Skeletal muscle satellite cell (primary cell): Measurements from ENCODE around the gene TSHZ2.

Source experiments
- H3K27me3 ChIP-seq: 2 replicates; pipeline ENCODE4 v1.7.0; 2013; ENCODE audit warnings: low read length; ENCODE audit not compliant: control insufficient read depth, insufficient read depth
- H3K36me3 ChIP-seq: 2 replicates; pipeline ENCODE4 v1.7.0; 2013; ENCODE audit warnings: mild to moderate bottlenecking, control low read depth, low read length; ENCODE audit not compliant: insufficient read depth
- H3K4me1 ChIP-seq: 2 replicates; pipeline ENCODE4 v1.7.0; 2013; ENCODE audit warnings: low read length; ENCODE audit not compliant: control insufficient read depth, insufficient read depth
- H3K4me2 ChIP-seq: 2 replicates; pipeline ENCODE4 v1.7.0; 2013; ENCODE audit warnings: mild to moderate bottlenecking, low read length
- H3K4me3 ChIP-seq: 2 replicates; pipeline ENCODE4 v1.7.0; 2013; ENCODE audit warnings: low read length
- H3K9ac ChIP-seq: 2 replicates; pipeline ENCODE4 v1.7.0; 2013; ENCODE audit warnings: mild to moderate bottlenecking, low read depth, low read length, moderate library complexity
- H3K9me3 ChIP-seq: replicated peaks from 2 replicates; pipeline ENCODE4 v1.7.0; 2013; ENCODE audit warnings: mild to moderate bottlenecking, control low read depth, low read length

The TSHZ2 gene

DNA sequence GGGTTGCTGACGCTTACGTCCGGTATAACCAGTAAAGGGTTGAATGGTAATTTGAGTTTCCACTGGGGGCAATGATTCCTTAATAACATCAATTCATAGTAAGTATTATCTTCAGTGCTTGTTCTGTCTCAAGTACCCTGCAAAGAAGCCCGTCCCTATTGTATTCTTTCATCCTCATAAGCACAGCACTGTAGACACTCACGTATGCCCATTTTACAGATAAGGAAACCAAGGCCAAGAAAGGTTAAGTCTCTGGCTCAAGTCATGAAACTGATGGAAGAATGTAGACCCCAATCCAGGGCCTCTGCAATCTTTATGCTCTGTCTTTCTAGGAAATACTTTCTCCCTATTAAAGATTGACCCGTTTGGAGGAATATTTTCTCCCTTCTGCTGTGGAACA, 370.3 kb downstream of the TSHZ2 start:
- Histone ChIP-seq H3K9ac (no peak overlapping the region), H3K27me3 (no peaks in the 10 kb centered on the region), H3K4me1 (no peaks in the 10 kb centered on the region), H3K4me2 (no peak overlapping the region), H3K36me3 (no peaks in the 10 kb centered on the region), H3K4me3 (no peak overlapping the region), H3K9me3 (no peaks in the 10 kb centered on the region)

GRCh38 chr20:53343448-53343847, 371.3 kb downstream of the TSHZ2 start:
- no peak overlapping the region for H3K4me2 ChIP-seq
- H3K27me3 ChIP-seq: no peaks in the 10 kb centered on the region
- no peaks in the 10 kb centered on the region for H3K36me3 ChIP-seq
- H3K9ac ChIP-seq: no peak overlapping the region
- no peaks in the 10 kb centered on the region for H3K4me1 ChIP-seq
- H3K9me3 ChIP-seq: no peaks in the 10 kb centered on the region
- H3K4me3 ChIP-seq: no peak overlapping the region

DNA sequence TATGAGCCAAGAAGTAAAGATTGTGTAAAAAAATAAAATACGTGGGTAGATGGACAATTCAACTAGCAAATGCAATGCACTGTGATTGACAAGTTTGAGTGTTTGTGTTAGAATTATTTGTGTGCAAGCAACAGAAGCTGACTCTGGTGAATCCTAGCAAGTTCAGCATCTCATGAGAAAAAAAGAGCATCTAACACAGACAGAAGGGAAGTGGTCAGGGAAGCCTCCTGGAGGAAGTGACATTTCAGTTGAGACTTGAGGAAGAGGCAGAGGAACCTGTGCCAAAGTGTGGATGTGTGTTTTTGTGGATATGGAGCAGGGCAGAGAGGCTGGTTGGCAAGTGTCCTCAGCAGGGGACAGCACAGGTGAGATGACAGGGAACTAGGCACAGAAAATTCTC, 372.7 kb downstream of the TSHZ2 start:
- Histone ChIP-seq H3K36me3 (no peaks in the 10 kb centered on the region), H3K4me3 (no peak overlapping the region), H3K9ac (no peak overlapping the region), H3K27me3 (no peaks in the 10 kb centered on the region), H3K4me1 (no peaks in the 10 kb centered on the region), H3K9me3 (no peaks in the 10 kb centered on the region), H3K4me2 (no peak overlapping the region)

DNA sequence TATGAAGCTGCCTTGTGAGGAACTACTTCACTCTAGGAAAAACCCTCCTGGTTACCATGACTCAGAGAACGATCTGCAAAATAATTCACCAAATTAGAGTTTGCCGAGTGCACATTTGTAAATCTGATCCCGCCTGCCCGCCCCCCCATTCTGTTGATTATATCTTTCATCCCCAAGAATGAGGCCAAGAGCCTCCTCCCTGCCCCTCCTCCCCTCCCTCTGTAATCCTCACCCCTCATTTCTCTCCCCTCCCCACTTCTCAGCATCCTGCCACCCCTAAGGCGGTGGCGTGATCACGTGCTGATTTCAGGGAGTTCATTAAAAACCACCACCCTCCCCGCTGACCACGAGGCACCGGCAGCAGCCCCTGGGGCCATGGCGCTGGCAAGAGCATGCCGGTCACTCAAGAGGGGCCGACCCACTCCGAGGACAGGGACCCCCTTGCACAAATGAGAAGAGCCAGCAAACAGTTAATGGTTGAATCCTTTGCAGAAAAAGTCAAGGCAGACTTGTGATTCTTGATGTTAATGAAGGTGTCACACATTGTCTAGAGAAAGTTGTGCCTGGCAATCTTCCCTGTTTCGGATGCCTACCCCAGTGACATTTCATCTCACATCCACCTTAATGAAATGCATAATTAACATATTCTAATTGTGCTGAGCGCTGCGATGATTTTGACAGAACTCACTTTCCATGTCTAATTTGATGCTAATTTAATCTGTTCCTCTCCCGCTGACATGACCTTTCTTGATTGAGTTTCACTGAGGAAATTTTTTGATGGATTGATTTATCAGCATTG, 373.6 kb downstream of the TSHZ2 start:
- H3K27me3 ChIP-seq: no peaks in the 10 kb centered on the region
- H3K36me3 ChIP-seq: no peaks in the 10 kb centered on the region
- H3K4me1 ChIP-seq: no peaks in the 10 kb centered on the region
- no peaks in the 10 kb centered on the region for H3K9me3 ChIP-seq
- H3K9ac ChIP-seq: no peak overlapping the region
- H3K4me3 ChIP-seq: no peak overlapping the region
- no peak overlapping the region for H3K4me2 ChIP-seq

GRCh38 chr20:53346335-53346648, 374.1 kb downstream of the TSHZ2 start:
- no peaks in the 10 kb centered on the region for H3K9me3 ChIP-seq
- no peaks in the 10 kb centered on the region for H3K27me3 ChIP-seq
- no peak overlapping the region for H3K9ac ChIP-seq
- H3K4me1 ChIP-seq: no peaks in the 10 kb centered on the region
- no peaks in the 10 kb centered on the region for H3K36me3 ChIP-seq
- no peak overlapping the region for H3K4me3 ChIP-seq
- no peak overlapping the region for H3K4me2 ChIP-seq

GRCh38 chr20:53349730-53350129, 377.6 kb downstream of the TSHZ2 start:
- no peaks in the 10 kb centered on the region for H3K36me3 ChIP-seq
- H3K9ac ChIP-seq: no peak overlapping the region
- no peaks in the 10 kb centered on the region for H3K4me1 ChIP-seq
- no peaks in the 10 kb centered on the region for H3K9me3 ChIP-seq
- no peaks in the 10 kb centered on the region for H3K27me3 ChIP-seq
- no peak overlapping the region for H3K4me2 ChIP-seq
- H3K4me3 ChIP-seq: no peak overlapping the region

DNA sequence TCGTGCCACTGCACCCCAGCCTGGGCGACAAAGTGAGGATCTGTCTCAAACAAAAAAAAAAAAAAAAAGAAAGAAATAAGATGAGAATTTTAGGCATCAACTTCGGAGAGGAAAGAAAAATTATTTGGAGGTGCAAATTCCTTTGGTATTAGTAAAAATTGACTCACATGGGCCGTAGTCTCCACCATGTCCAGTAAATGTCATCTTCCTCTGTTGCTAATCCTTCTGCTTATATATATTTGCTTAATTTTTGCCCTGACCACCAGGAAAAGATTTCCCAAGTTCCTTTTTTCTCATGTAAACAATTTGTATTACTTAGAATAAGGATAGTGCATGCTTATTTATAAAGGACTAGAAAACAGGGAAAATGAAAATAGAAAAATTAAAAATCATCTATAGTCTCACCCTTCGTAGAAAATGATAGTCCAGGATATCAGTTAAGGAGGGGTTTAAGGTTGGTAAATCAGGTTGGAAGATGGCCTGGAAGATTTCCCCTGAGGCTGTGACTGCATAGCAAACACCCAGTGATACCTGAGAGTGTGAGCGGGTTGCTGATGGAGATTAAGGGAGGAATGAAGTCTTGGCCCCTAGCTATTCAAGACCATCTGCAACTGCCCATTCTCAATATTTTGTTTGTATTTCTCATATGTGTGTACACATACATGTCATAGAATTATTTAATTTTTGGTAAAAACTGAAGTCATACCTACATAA, 380.7 kb downstream of the TSHZ2 start:
- Histone ChIP-seq H3K4me3 (no peak overlapping the region), H3K4me2 (no peak overlapping the region), H3K9me3 (no peaks in the 10 kb centered on the region), H3K4me1 (no peaks in the 10 kb centered on the region), H3K9ac (no peak overlapping the region), H3K27me3 (no peaks in the 10 kb centered on the region), H3K36me3 (no peaks in the 10 kb centered on the region)

DNA sequence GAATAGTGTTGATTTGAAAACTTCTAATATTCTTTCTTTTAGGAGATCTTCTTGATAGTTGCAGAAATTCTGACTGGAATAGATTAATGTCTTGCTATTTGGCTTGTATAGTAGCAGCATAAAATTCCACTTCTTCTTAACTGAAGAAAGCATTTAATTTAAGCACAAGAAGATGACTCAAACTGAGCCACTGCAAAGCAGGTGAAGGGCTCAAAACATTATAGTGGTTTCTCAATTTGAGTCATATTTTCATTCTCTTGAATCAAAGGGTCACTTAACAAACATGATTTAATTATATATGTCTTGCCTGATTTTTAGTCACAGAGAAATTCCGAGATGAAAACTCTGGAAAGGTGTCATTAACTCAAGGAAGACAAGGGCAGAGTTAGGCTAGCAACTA, 382.2 kb downstream of the TSHZ2 start:
- Histone ChIP-seq H3K9ac (no peak overlapping the region), H3K36me3 (no peaks in the 10 kb centered on the region), H3K4me2 (no peak overlapping the region), H3K27me3 (no peaks in the 10 kb centered on the region), H3K9me3 (no peaks in the 10 kb centered on the region), H3K4me3 (no peak overlapping the region), H3K4me1 (no peaks in the 10 kb centered on the region)

DNA sequence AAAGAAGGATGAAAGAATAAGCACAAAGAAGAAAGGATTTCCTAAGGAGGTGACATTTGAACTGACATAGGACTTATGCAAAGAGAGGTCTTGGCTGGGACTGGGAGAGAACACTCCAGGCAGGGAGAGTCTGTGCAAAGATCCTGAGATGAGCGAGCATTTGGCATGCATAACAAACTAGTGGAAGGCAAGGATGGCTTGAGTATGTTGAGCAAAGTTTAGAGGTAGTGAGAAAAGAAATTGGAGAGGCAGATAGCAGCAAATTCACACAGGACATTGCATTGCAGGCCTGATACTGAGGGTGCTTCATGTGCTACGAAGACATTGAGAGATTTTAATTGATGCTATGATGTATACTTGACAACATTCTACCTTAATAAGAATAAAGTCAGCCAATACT, 383.6 kb downstream of the TSHZ2 start:
- H3K36me3 ChIP-seq: no peaks in the 10 kb centered on the region
- no peaks in the 10 kb centered on the region for H3K27me3 ChIP-seq
- H3K4me3 ChIP-seq: no peak overlapping the region
- no peaks in the 10 kb centered on the region for H3K4me1 ChIP-seq
- no peaks in the 10 kb centered on the region for H3K9me3 ChIP-seq
- no peak overlapping the region for H3K4me2 ChIP-seq
- H3K9ac ChIP-seq: no peak overlapping the region

- H3K4me1 ChIP-seq: no peaks in the 10 kb centered on the region
- H3K9me3 ChIP-seq: no peaks in the 10 kb centered on the region
- H3K4me2 ChIP-seq: no peak overlapping the region
- no peaks in the 10 kb centered on the region for H3K36me3 ChIP-seq
- H3K27me3 ChIP-seq: peaks cover 3% of the 10 kb centered on the region
- no peak overlapping the region for H3K4me3 ChIP-seq
- no peak overlapping the region for H3K9ac ChIP-seq
These were observed 387.3 kb downstream of the TSHZ2 start for GRCh38 chr20:53359425-53359824.

DNA sequence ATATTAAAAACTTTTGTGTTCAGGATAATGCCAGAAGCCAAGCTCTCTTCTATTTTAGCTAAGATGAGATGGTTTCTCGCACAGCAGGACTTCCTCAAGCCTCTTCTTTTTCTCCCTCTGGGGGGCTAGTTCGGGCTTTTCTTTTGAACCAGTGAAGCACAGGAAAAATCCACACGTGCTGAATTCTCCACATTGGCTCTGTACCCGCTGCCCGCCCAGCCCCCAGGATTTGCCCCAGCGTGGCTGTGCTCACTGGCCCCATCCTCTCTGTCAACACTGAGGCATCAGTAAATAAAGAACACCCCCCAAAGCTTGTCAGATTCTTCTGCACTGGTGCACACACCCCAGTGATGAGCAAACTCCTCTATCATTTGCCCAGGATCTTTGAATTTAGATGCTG, 388.7 kb downstream of the TSHZ2 start:
- H3K36me3 ChIP-seq: no peaks in the 10 kb centered on the region
- no peaks in the 10 kb centered on the region for H3K9me3 ChIP-seq
- H3K4me1 ChIP-seq: no peaks in the 10 kb centered on the region
- H3K27me3 ChIP-seq: peaks cover 11% of the 10 kb centered on the region
- H3K4me2 ChIP-seq: no peak overlapping the region
- H3K9ac ChIP-seq: no peak overlapping the region
- H3K4me3 ChIP-seq: no peak overlapping the region

DNA sequence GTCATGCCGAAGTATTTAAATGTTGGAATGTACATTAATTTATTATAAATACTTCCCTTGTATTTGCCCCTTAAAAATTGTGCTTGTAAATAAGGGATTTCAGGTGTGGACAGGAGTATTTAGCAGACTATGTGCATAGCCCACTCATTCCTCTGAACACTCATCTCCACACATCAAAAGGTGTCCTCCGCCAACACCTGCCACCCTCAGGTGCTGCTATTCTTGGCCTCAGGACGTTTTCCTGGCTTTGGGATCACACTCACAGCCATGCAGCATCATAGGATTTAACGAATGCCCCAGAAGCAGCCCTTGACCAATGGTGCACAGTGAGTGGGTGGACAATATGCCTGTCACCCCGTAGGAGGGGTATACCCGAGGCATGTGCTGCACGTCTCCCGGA, 390.6 kb downstream of the TSHZ2 start:
- Histone ChIP-seq H3K36me3 (no peaks in the 10 kb centered on the region), H3K9ac (no peak overlapping the region), H3K9me3 (no peaks in the 10 kb centered on the region), H3K4me1 (no peaks in the 10 kb centered on the region), H3K4me3 (no peak overlapping the region), H3K4me2 (no peak overlapping the region), H3K27me3 (peaks cover 20% of the 10 kb centered on the region)
